Dendritic cell treated with granulocyte-macrophage colony-stimulating factor and Interleukin-4, amounts not matched to agents 40 ng/mL and 50 ng/mL, for 4 days (primary cell): ENCODE measurements around the gene NCSTN.

Experiments
- H3K27ac Mint-ChIP-seq: one replicate; pipeline ENCODE4 v1.8.0; 2022; ENCODE audit warnings: mild to moderate bottlenecking, mixed read lengths
- H3K27me3 Mint-ChIP-seq: one replicate; pipeline ENCODE4 v1.8.0; 2022; ENCODE audit warnings: mild to moderate bottlenecking, mixed read lengths
- H3K36me3 Mint-ChIP-seq: one replicate; pipeline ENCODE4 v1.8.0; 2022; ENCODE audit warnings: low read depth, mixed read lengths
- H3K4me1 Mint-ChIP-seq: one replicate; pipeline ENCODE4 v1.8.0; 2022; ENCODE audit warnings: low read depth, mixed read lengths
- H3K4me3 Mint-ChIP-seq: one replicate; pipeline ENCODE4 v1.8.0; 2022; ENCODE audit warnings: mild to moderate bottlenecking, moderate library complexity, mixed read lengths
- H3K9me3 Mint-ChIP-seq: one replicate; pipeline ENCODE4 v1.8.0; 2022; ENCODE audit warnings: mixed read lengths
- intact Hi-C: fragments of 100-400 bp; cut with micrococcal nuclease; formaldehyde crosslinking; loops from one replicate; pipeline ENCODE4 v1.15.0; 2022

Gene NCSTN

DNA sequence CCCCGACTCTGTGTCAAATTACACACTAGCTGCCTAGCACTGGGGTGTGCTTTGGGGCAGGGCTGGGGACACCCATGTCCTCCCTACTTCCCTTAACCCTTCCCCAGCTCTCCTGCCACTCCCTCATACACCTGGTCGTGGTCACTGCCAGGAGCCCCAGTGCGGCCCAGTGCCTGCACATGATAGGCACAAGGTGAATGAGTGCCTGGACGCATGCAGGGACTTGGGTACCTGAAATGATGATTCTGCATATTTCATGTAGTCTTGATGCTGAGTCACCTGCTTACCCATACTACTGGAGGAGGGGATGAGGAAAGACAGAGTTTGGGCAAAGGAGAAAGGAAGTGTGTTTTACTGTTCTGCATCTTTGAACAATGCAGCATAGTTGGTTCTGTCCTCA, 55.6 kb downstream of the NCSTN start:
- Mint-ChIP-seq H3K4me3 (no peak overlapping the region), H3K27me3 (peaks cover 41% of the 10 kb centered on the region), H3K9me3 (no peaks in the 10 kb centered on the region), H3K36me3 (no peaks in the 10 kb centered on the region), H3K27ac (no peak overlapping the region), H3K4me1 (peaks cover 38% of the 10 kb centered on the region)
- intact Hi-C loops = no loop called here

DNA sequence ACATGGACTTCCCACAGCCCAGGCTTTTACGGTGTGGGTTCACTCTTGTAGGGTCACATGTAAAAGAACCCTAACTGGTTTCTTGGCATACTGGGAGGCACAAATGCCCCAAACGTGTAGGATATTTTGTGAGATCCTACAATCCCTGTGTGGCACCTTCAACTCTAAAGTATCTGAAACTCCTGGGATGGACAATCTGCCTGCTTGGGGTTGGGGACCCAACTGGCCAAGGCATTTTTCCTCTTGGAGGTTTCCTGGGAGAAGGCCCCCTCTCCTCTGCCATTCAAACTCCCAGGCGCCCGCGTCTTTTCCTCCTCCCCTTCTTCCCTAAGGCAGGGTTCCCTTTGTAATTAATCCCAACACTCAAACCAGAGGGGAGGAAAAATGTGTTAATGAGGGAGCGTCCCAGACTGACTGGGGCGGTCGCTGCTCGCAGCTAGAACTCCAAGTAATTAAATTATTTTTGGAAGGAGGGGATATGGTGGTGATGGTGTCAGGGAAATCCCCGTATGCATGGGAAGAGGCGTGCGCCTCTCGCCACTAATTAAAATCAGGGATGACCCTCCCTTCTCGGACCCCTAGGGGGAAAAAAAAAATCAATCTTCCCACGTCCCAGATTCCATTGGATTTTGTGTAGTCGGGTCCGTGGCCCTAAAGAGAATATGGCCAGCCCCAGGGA, 56.5 kb downstream of the NCSTN start:
- Mint-ChIP-seq H3K4me3 (no peak overlapping the region), H3K36me3 (no peaks in the 10 kb centered on the region), H3K4me1 (peaks cover 41% of the 10 kb centered on the region), H3K27me3 (peaks cover 42% of the 10 kb centered on the region), H3K27ac (no peak overlapping the region), H3K9me3 (no peaks in the 10 kb centered on the region)
- intact Hi-C loops = no loop called here

DNA sequence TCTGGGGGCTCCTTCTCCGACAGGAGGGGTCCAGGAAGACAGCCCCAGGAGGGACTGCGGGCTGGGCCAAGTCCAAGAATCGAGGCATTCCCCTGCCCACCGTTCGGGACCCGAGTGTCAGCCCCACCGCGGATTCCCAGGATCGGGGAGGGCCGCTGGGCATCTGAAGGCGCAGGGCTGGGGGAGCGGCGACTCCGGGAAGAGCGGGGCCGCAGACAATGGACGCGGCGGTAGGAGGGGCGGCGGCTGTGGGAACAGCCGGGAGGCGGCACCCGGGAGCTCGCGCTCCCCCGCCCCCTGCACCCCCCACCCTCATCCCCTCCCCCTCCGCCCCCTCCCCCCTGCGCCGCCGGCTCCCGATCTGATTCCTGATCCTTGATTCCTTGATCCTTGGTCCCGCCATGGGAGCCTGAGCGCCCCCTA, 57.1 kb downstream of the NCSTN start, which contains the start of gene VANGL2:
Gene VANGL2, plus strand, starts transcription at position 342 of the 423 bp plus-strand sequence. CDS start 15,274 bp downstream, outside the sequence.
- no peak within 1 kb of the TSS for H3K27ac Mint-ChIP-seq
- H3K9me3 Mint-ChIP-seq = no peaks in the 10 kb centered on the region
- intact Hi-C loops = no loop called here
- no peaks in the 10 kb centered on the region for H3K36me3 Mint-ChIP-seq
- H3K4me3 Mint-ChIP-seq = peak within 1 kb of the TSS; percentile 65
- H3K4me1 Mint-ChIP-seq = peaks cover 41% of the 10 kb centered on the region
- H3K27me3 Mint-ChIP-seq = peaks cover 44% of the 10 kb centered on the region

DNA sequence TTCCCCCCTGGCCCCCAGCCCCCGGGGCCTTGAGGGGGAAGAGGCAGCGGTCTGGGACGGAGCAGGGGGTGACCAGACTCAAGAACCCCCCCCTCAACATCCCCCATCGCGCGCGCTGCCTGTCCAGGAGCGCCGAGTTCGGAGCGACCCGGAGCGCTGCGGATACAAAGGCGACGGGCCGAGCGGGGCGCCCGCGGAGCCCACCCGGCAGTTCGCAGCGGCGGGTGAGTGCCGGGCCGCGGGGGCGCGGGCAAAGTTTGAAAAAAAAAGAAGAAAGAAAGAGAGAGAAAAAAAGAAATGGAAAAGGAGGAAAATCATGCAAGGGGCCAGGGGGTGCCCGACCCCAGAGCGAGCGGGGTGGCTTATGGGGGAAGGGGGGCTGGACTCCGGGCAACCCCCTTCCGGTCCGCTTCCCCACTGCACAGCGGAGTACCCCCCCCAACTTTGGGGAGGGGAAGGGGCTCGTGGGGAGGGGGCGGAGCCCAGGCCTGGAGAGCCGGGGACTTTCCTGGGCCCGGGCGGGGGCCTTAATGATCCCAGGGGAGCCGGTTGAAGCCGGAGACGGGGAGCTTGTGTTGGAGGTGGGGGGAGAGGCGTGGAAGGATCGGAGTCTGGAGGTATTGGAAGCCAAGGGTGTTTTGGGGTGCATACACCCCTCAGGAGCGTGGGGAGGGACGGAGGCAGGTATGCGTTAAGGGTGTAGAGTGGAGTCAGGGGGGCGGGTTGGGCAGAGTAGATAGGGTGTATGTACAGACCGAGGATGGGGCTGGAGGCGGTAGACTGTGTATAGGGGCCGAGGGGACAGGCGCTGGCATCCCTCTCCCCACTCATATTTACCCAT, 57.7 kb downstream of the NCSTN start:
- no peaks in the 10 kb centered on the region for H3K36me3 Mint-ChIP-seq
- H3K9me3 Mint-ChIP-seq = no peaks in the 10 kb centered on the region
- peak overlapping the region; percentile 65 for H3K4me3 Mint-ChIP-seq
- H3K27me3 Mint-ChIP-seq = peaks cover 44% of the 10 kb centered on the region
- no peak overlapping the region for H3K27ac Mint-ChIP-seq
- peaks cover 41% of the 10 kb centered on the region for H3K4me1 Mint-ChIP-seq
- intact Hi-C loops = no loop called here

DNA sequence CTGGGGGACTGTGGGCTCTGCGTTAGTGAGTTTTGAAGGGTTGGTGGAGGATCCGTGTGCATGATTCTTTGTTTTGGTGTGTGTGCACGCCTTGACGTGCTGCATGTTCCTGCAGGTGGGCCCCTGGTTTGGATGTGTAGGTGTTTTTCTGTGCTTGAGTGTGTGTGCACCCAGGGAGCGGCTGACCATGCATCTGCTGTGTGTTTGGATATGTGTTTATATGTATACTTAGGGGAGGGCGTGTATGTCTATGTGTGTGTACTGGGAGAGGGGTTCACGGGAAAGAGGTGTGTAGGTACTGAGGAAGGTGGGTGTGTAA, 58.3 kb downstream of the NCSTN start:
- Mint-ChIP-seq H3K9me3 (no peaks in the 10 kb centered on the region), H3K4me3 (no peak overlapping the region), H3K27me3 (peaks cover 43% of the 10 kb centered on the region), H3K36me3 (no peaks in the 10 kb centered on the region), H3K4me1 (peaks cover 41% of the 10 kb centered on the region), H3K27ac (no peak overlapping the region)
- intact Hi-C loops = no loop called here

DNA sequence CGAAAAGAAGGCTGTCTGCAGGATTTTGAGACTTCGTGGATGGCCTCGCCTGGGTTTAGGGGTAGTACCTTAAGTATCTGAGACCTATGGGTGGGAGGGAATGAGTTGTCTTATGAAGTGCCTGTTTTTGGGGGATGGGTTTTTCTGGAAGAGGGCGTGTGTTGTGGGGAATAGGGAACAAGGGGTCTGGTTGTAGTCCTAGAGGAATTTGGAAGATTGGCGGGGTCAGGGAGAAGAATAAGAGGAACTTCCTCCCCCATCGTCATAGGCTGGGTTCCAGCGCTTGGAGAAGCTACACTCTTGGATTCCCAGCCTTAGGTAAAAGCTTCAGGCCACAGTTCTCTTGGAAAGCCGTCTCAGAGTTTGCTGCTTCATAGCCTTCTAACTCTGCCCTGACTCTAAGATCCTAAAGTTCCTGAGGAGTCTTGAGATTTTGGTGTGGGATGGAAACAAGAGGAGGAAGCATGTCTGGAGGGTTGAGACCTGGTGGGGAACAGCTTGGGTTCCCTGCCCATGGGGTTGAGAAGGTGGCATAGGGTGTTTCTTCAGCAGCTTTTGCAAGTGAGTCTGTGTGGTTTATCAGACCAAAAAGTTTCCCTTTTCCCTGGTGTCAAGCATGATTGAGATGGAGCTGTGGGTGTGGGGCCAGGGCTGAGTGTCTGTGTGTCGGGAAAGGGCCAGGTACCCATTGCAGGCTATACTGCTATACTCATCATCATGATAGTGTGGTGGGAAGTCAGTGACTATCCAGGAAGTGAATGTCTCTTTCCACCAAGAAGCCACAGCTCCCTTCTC, 59.0 kb downstream of the NCSTN start:
- H3K36me3 Mint-ChIP-seq = no peaks in the 10 kb centered on the region
- H3K4me3 Mint-ChIP-seq = no peak overlapping the region
- peaks cover 34% of the 10 kb centered on the region for H3K4me1 Mint-ChIP-seq
- peaks cover 43% of the 10 kb centered on the region for H3K27me3 Mint-ChIP-seq
- no peaks in the 10 kb centered on the region for H3K9me3 Mint-ChIP-seq
- no peak overlapping the region for H3K27ac Mint-ChIP-seq
- intact Hi-C loops = no loop called here

DNA sequence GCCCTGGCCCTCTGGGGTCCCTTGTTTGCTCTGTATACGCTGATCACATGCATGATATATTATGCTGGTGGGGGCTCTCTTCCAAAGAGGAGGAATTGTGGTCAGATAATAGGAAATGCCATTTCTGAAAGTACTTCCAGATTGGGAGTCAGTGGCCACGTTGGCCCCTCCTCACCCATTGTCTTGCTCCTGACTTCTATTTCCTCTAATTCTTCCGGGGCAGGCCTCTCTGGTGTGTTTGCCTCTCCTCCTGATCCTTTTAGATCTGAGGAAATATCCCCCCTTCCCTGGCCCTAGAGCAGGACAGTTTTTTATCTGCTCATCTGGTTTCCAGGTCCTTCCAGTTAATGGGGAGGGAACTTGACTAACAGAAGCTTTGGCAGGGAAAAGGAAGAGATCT, 60.1 kb downstream of the NCSTN start:
- Mint-ChIP-seq H3K4me3 (no peak overlapping the region), H3K4me1 (peaks cover 34% of the 10 kb centered on the region), H3K27ac (no peak overlapping the region), H3K9me3 (no peaks in the 10 kb centered on the region), H3K27me3 (peaks cover 45% of the 10 kb centered on the region), H3K36me3 (no peaks in the 10 kb centered on the region)
- intact Hi-C loops = no loop called here

DNA sequence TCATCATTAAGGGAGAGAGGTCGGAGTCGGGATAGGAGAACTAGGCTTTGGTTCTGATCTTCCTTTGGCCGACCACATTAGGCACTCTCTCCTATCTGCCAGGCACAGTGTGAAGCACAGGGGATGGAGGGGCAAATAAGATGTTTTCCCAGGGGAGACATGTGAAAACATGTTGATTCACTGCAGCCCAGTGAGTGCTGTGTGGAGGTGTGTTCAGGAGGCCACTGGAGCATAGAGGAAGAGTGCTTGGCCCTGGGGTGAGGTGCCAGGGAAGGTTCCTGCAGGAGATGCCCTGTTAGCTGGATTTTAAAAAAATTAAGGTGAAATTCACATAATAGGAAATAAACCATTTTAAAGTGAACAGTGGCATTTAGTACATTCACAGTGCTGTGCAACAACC, 60.9 kb downstream of the NCSTN start:
- Mint-ChIP-seq H3K9me3 (no peaks in the 10 kb centered on the region), H3K4me1 (peaks cover 34% of the 10 kb centered on the region), H3K27ac (no peak overlapping the region), H3K4me3 (no peak overlapping the region), H3K27me3 (peaks cover 40% of the 10 kb centered on the region), H3K36me3 (no peaks in the 10 kb centered on the region)
- intact Hi-C loops = no loop called here

DNA sequence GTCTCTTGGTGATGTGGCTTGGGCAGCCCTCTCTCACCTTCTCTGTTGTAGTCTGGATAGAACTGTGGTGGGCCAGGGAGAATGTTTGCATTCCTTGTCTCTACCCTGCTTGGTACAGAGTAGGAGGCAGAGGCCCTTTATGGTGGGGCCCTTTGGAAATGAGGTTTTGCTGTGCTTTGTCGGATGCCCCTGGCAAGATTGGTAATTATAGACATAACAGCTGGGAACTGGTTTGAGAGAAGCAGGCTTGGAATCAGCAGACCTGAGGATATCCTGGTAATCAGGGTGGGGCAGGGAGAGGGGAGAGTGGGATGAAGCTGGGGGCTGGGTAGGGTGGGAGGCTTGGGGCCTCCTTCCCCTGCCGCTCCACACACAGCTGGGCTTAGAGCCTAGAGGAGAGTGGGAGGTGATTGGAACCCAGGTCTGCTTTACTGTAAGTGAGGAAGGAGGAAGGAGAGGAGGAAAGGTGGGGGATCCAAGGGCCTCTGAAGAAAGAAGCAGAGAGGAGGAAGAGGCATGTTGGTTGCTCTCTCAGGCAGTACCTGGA, 62.2 kb downstream of the NCSTN start:
- Mint-ChIP-seq H3K4me3 (no peak overlapping the region), H3K4me1 (peaks cover 34% of the 10 kb centered on the region), H3K36me3 (no peaks in the 10 kb centered on the region), H3K27ac (no peak overlapping the region), H3K27me3 (peaks cover 30% of the 10 kb centered on the region), H3K9me3 (no peaks in the 10 kb centered on the region)
- intact Hi-C loops = no loop called here

DNA sequence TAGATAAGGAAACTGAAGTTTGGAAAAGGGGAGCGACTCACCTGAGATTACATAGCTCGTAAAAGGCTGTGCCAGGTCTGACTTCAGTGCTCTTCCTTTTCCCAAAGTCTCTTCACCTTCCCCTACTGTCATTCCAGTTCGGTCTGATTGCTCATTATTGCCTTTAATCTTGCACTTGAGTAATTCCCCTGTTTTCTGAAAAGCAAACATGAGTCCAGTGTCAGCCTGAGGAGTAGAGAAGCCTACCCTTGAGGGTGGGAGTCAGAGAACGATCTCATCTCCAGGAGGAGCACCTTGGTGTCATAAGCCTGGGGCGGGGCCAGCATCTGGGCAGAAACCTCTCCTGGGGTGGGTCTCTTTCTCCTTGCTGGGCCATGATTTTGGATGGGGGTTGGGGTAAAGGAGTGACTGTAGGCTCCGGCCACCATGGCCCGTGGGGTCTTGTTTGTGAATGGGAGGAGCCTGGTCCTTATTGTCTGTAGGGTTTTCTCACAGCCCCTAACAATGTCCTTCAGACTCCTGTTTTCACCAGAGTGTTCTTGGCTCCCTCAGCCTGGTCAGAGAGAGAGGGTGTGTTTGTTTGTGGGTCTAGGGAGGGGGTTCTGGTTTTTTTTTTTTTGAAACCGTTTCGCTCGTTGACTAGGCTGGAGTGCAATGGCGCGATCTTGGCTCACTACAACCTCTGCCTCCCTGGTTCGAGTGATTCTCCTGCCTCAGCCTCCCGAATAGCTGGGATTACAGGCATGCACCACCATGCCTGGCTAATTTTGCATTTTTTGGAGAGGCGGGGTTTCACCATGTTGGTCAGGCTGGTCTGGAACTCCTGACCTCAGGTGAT, 63.2 kb downstream of the NCSTN start:
- peaks cover 22% of the 10 kb centered on the region for H3K27me3 Mint-ChIP-seq
- H3K4me3 Mint-ChIP-seq = no peak overlapping the region
- intact Hi-C loops = no loop called here
- H3K9me3 Mint-ChIP-seq = no peaks in the 10 kb centered on the region
- peaks cover 24% of the 10 kb centered on the region for H3K4me1 Mint-ChIP-seq
- no peak overlapping the region for H3K27ac Mint-ChIP-seq
- no peaks in the 10 kb centered on the region for H3K36me3 Mint-ChIP-seq

DNA sequence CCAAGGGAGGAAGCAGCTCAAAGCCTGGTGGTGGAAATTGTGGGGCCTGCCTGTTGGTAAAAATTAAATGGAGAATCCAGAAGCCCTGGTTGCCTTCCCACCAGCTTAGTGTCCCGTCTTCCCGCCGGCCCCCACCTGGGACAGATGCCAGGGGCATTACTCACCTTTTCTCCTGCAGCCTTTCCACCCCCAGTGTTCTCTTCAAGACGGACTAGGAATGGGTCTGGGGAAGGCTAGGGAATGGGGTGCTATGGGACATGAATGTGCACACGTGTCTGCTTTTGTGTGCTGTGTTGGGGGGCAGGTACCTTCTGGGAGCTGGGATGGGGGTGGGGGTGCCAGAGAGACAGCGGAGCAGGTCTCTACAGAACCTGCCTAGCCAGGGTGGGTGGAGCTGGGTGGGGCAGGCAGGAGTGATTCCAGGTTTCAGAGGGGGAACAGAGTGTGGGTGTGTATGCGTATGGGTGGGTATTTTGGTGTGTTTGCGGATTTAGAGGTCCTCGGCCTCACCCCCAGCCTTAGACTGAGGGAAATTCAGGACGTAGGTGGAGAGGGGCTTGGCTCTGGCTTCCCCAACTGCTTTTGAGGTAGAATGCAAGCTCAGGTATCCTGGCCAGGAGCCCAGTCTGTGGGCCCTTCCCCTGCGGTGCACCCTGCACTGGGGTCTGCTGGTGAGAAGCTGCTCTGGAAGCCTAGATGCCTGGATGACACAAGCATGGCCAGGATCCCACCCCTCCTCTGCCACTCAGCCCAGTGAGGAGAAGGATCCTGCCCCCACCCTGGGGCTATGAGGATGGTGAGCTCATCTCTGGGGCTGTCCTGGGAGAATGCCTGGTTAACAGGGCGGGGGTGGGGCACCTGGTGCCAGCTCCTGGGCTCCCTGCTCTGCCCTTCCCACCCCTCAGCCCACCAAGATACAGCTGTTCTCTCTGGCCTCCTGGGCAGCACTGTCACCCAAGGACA, 64.9 kb downstream of the NCSTN start:
- intact Hi-C loops = no loop called here
- H3K4me3 Mint-ChIP-seq = no peak overlapping the region
- H3K27me3 Mint-ChIP-seq = peaks cover 13% of the 10 kb centered on the region
- no peaks in the 10 kb centered on the region for H3K36me3 Mint-ChIP-seq
- H3K27ac Mint-ChIP-seq = no peak overlapping the region
- H3K4me1 Mint-ChIP-seq = peaks cover 10% of the 10 kb centered on the region
- H3K9me3 Mint-ChIP-seq = no peaks in the 10 kb centered on the region
